NOMO-1 (cell line): ENCODE measurements around the gene POC1B.
A peak's percentile ranks its signal among the peaks of the same experiment; 100 is the strongest.
"Not testable (repeated sequence)": the region's sequence is repeated elsewhere in the genome, so short reads cannot be mapped to it uniquely, and the experiment has no call there.

Experiments used
- DNase-seq, 2 experiments: peaks; one replicate each; lab custom pipeline; 2025; ENCODE audit not compliant: unreplicated experiment in 2 of 2; lab: John Stamatoyannopoulos, UW

The POC1B gene

GRCh38 chr12:89468017-89468416, 57.8 kb downstream of the POC1B start:
- DNase-seq: no peak

GRCh38 chr12:89464974-89465592, 60.8 kb downstream of the POC1B start:
- DNase-seq: no peak

- peak; percentile 42 to 92 for DNase-seq
Observed at GRCh38 chr12:89461649-89462612, 63.9 kb downstream of the POC1B start.

GRCh38 chr12:89461190-89461589, 64.7 kb downstream of the POC1B start:
- no peak for DNase-seq

- not testable (repeated sequence) for DNase-seq
Observed at GRCh38 chr12:89459279-89459678, 66.6 kb downstream of the POC1B start.

- DNase-seq: no peak
Observed at GRCh38 chr12:89456565-89456964, 69.3 kb downstream of the POC1B start.

GRCh38 chr12:89454080-89454848, 71.6 kb downstream of the POC1B start:
- DNase-seq: no peak

GRCh38 chr12:89453121-89453978, 72.5 kb downstream of the POC1B start:
- peak; percentile 6 to 10 for DNase-seq

GRCh38 chr12:89451841-89452251, 74.0 kb downstream of the POC1B start:
- no peak for DNase-seq

- no peak for DNase-seq
Observed at GRCh38 chr12:89450907-89451306, 74.9 kb downstream of the POC1B start.

- DNase-seq: no peak
Observed at GRCh38 chr12:89448951-89449371, 76.9 kb downstream of the POC1B start.

- no peak for DNase-seq
Observed at GRCh38 chr12:89448526-89448925, 77.3 kb downstream of the POC1B start.

- no peak for DNase-seq
Observed at GRCh38 chr12:89439941-89440340, 85.9 kb downstream of the POC1B start.

- peak in 1 of 2 experiments; percentile 22 for DNase-seq
Observed at GRCh38 chr12:89437231-89437630, 88.6 kb downstream of the POC1B start.

- DNase-seq: no peak
Observed at GRCh38 chr12:89436062-89436461, 89.8 kb downstream of the POC1B start.

- DNase-seq: peak; percentile 7 to 9
Observed at GRCh38 chr12:89433634-89434033, 92.2 kb downstream of the POC1B start.

GRCh38 chr12:89432396-89432795, 93.5 kb downstream of the POC1B start:
- DNase-seq: no peak

- DNase-seq: no peak
Observed at GRCh38 chr12:89429528-89429927, 96.3 kb downstream of the POC1B start.

GRCh38 chr12:89427508-89428156, 98.2 kb downstream of the POC1B start:
- DNase-seq: peak; percentile 10 to 86

- DNase-seq: no peak
Observed at GRCh38 chr12:89424846-89425245, 101.0 kb downstream of the POC1B start.
